Activated naive CD4-positive, alpha-beta T cell treated with Interleukin-2 at 50 U/mL for 16 hours (primary cell): Measurements from ENCODE around the gene GDPGP1.
A peak's percentile ranks its signal among the peaks of the same experiment; 100 is the strongest.
"Not testable (repeated sequence)": the region's sequence is repeated elsewhere in the genome, so short reads cannot be mapped to it uniquely, and the experiment has no call there.

Experiments used
- DNase-seq: peaks from one replicate; pipeline ENCODE4 v3.0.0-alpha.2; 2020

Gene GDPGP1, protein sequence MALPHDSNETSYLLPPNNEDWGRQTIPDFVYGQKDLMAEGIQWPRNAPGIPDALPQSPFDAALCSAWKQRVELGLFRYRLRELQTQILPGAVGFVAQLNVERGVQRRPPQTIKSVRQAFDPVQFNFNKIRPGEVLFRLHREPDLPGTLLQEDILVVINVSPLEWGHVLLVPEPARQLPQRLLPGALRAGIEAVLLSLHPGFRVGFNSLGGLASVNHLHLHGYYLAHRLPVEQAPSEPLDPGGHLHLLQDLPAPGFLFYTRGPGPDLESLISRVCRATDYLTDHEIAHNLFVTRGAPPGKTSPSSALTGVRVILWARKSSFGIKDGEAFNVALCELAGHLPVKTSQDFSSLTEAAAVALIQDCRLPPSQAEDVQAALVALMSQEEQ

DNA sequence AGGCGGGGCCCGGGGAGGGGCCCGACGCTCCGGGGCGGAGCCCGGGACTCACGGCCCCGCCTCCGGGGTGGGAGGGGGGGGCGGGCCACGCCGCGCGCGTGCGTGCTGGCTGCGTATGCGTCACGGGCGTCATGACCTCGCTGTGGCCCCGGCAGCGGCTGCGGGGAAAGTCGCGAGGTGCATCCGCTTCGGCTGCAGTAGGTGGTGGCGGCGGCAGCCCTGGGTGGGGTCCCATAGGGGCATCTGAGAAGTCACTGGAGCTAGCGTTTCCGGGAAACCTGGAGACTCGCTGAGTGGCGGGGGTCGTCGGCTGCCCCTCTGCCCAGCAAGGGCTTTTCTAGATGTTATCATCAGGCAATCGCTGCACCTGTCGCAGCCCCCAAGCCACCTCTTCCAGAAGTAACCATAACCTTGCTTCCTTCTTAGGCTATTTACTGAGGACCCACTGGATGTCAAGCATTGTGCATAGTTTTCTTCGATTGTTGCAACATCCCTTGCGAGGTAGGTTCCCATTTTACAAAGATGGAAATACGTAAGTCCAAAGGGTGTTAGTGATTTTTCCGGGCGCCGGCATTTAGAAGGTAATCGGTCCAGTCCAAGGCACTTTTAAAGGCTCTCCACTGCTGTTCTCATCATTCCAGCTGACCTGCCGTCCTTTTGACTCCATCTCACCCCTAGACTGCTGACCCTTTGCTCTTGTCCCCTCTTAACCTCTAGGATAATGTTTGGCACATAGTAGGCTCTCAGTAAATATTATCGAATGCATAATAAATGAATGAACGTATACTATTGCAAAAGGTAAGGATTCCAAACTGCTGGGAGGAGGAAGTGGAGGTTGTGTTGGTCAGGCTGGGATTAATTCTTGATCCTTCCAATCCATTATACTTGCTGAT lies at the start of gene GDPGP1:
Gene GDPGP1, plus strand, starts transcription at position 114 of the 893 bp plus-strand sequence. CDS start 6,700 bp downstream, outside the sequence.
- DNase-seq: no peak

DNA sequence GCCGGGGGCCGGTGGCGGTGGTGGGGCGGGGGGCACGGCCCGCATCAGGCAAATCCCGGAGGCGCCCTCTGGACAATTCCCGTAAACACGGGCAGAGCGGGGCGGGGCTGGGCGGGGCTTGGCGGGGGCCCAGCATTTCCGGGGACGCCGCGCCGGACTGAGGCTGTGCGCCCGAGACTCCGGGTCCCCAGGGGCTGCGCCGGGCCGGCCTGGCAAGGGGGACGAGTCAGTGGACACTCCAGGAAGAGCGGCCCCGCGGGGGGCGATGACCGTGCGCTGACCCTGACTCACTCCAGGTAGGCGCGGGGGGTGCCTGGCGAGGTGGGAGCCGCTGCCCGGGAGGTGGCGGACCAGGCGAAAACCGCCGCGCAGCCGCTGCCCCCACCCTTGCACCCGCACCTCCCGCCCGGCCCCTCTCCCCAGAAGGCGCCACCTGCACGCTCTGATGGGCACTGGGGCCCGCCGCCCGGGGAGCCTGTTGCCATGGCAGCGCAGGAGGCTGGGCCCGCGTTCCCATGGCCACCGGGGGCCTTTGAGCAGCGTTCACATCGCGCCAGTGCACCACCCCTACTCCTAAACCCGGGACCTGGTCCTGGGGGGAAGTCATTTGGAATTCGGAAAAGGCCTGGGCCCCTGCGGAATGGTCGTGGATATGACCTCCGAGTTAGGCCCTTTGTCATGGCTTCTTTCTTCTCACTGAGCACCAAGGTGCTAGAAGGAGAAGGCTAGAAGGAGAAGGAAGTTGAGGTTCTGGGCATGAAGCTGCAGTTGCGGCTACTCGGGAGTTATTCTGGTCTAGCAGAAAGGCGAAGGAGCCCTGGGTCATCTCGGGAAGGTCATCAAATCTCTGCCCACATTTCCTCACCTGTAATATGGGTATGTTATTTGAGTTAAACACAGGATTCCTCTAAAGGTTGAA lies 49.0 kb upstream of the GDPGP1 start:
- DNase-seq: peak; percentile 55

DNA sequence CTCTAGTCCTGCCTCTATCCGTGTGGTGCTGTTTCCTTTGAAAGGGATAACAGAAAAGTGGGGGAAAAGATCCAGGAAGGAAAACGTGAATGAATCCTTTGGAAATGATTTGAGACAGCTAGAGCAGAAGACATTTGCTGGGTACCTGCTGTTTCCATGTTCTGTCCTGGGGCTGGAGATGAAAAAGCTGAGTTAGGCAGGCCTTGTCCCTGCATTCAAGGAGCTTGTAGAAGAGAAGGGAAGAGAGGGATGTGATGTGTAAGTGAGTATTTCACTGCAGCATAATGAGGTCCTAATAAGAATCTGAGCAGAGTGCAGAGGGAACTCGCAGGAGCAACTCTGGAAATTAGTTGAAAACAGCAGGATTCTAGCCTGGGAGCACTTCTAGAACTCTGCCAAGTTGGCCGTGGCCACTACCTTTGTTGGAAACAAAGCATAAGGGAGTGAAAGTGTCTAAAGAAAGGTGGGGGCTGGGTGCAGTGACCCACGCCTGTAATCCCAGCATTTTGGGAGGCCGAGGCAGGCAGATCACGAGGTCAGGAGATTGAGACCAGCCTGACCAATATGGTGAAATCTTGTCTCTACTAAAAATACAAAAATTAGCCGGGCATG lies 46.6 kb upstream of the GDPGP1 start:
- no peak for DNase-seq

DNA sequence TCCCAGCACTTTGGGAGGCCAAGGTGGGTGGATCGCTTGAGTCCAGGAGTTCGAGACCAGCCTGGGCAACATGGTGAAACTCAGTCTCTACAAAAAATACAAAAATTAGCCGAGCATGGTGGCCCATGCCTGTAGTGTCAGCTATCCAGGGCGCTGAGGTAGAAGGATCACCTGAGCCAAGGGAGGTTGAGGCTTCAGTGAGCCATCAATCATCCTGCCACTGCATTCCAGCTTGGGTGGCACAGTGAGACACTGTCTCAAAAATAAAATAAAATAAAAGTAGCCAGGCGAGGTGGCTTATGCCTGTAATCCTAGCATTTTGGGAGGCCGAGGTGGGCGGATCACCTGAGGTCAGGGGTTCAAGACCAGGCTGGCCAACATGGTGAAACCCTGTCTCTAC lies 45.9 kb upstream of the GDPGP1 start:
- DNase-seq: not testable (repeated sequence)

DNA sequence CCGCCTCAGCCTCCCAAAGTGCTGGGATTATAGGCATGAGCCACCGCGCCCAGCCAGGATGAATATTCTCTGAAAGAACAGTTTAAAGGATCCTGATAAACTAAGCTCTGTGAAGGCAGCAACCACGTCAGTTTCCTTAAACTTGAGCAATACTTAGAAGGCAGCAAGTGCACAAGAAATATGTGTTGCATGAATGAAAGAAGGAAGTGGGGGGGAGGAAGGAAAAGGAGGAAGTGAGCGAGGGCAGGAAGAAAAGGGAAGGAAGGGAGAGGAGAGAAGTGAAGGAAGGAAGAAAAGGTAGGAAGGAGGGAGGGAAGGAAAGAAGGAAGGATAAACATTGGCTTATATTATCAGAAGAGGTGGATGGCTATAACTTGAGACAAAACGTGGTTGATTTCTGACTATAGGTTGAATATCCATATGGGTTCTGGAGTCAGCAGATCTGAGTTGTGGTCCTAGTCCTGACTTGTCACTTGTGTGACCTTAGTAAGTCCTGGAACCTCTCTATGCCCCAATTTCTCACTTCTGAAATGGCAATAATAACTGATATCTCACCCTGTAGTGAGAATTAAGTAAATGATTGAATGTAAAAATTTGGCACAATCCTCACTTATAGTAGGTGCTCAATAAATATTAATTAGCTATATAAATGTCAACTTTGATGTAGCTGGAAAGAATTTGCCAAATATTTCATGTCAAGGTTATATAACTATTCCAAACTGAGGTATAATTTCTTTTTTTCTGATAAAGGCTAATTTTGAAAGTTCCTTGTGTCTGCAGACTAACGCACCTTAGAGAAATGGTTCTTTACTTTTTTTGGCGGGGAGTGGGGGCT lies 44.9 kb upstream of the GDPGP1 start:
- no peak for DNase-seq

DNA sequence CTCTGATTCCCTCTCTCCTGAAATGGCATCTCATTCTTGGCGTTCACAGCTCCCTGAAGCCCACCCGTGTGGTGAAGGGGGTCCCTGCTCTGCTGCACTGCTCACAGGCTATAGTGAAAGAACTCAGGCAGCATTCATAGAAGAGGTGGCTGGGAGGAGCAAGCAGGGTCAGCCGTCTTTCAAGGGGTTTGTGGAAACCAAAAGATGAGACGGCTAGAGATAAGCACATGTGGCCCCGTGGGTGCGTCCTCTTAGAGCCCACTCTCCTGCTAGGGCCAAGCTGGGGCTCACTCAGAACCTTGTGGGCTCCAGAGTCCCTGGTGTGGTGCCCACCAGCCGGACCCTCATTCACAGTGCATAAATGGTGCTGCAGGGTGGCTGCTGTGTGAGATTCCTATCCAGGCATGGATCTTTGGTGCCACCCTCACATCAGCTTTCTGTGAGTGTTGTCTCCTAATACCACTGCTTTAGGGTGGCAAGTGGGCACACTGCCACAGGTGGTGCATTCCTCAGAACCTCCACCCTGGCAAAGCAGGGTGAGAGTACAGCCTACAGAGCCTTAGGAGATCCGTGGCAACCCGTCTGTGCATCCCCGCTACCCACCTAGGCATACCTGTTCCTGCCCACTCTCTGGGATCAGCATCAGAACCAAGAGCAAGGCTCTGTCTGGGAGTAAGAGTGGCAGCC lies 44.1 kb upstream of the GDPGP1 start:
- no peak for DNase-seq

DNA sequence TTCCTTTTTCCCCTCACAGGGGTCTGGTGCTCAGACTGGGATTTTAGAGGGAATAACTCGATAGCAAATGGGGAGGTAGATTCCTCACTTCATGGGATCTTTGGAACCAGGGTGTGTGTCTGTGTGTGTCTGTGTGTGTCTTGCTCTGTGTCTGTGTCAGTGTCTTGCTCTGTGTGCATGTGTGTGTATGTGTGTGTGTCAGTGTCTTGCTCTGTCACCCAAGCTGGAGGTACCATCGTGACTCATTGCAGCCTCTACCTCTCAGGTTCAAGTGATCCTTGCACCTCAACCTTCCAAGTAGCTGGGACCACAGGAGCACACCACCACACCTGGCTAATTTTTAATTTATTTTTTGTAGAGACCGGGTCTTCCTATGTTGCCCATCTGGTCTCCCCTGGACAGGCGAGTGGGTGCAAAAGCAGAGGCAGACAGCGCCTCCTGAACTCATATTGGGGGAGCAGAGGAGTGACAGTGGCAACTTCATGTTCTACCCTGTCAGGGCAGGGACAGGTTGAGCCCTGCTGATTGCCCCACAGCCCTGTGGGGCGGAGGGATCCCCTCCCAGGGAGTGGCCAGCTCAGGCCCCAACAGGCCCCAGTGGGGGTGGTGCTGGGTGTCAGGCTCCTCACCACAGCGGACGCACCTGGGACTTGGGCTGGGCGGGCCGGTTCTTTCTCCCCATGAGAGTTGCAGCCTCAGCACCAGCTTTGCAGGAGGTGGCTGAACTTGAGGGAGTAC lies 43.2 kb upstream of the GDPGP1 start:
- no peak for DNase-seq

DNA sequence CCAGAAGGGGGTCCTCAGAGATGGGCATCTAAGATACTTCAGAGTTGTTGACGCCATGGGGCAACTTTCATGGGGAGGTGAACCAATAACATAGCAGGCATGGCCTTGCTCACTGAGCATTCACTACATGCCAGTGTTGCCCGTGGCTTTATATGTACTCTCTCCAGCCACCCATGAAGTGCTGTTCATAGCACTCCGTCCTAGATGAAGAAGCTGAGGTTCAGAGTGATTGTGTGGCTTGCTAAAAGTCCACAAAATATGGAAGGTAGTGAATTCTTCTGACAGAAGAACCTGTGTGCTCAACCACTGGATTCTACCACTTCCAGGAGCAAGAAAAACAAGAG lies 42.7 kb upstream of the GDPGP1 start:
- no peak for DNase-seq

DNA sequence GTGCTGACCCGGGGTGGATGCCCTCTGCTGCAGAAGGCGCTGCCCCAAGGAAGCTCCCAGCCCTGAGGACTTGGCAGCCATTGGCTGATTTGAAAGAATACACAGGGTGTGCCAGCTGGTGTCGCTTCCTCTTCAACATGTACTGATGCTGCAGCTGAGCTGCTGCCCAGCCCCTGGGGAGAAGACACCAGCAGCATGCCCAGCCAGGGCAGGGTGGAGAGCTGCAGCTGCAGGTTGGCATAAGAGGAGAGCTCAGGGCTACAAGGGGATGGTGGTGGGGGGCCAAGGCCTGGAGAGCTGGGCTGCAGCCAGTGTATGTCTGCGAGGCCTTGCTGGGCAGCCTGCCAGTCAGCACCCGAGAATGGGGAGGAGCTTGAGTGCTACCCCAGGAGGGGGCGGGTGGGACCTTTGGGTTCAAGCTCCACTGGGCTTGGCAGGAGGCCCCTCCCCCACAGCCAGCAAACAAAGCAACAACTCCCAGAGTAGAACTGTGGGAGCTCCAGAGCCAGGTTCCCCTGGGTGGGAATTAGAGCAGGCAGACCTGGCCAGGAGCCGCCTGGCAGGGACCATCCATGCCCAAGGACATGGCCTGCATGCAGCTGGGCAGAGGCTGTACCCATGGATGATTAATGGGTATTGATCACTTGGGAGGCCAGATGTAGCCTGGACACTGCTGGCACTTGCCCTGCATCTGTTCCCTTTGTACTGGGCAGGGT lies 42.1 kb upstream of the GDPGP1 start:
- peak; percentile 23 for DNase-seq

DNA sequence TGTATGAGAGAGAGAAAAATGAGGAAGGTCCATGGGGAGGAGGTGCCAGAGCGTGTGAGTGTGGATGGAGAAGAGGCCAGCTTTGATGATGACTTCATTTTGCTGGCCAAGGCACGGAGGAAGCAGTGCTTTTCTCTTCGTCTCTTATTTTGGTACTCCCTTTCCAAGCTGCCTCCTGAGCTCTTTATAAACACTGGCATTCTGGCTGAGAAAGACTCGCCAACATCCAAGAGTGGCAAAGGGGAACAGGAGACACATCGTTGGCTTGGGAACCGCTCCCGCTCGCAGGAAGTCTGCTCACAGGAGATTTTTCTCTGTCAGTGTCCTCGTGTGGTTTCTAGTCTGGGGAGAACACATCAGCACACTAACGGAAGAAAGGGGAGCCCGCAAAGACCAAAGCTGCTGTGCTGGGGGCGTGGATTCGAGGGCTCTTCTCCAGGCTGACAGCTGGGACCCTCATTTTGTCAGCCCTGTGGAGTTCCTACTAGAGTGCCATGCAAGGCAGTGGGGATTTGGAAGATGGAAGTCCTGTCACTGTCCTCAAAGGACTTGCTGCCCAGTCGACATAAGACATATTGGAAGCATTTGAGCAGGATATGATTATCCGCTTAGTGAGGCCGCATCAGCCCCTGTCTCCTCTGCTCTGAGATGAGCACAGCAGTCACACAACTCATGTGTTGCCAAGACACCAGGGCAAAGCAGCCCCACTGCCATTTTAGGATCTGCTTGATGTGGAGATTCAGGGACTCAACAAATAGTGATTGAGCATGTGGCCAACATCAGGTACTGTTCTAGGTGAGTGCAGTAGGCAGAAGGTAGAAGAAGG lies 40.8 kb upstream of the GDPGP1 start:
- no peak for DNase-seq

DNA sequence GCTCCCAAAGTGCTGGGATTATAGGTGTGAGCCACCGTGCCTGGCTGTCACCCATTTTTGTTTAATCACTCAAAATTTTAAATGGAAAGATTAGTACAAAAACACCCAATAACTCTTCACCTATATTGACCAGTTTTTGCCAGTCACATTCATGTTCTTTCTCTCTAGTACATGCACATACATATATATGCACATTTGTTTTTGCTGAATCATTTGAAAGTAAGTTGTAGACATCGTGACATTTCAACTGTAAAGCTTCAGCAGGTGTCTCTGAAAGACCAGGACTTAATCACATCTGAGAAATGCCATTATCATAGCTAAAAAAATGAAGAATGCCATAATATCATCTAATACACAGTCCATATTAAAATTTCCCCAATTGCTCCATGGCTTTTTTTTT lies 39.4 kb upstream of the GDPGP1 start:
- DNase-seq: no peak

DNA sequence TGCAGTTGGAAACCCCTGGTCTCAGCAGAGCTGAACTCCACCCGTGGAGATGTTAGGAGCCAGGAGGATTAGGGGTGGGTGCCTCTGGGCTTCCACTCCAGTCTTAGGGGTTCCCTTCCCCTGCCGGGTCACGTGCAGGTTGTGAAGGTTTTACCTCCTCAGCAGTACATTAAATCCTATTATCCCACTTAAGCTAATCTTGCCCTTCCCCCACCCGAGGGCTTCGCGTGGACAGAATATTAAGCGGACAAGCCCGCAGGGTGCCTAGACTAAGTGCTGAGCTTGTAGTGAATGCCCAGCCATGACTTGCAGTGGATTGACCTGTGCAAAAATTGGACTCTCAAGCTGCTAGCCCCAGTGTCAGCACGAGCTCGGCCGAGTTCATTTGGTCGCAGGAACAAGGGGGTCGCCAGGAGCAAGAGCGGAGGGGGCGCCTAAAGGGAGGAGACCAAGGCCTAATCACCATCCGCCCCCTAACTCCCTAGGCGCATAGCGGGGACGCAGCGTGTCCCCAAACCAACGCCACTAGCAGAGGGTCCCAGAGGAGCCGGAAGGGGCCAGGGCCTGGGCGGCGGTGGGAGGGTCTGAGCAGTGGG lies 33.4 kb upstream of the GDPGP1 start:
- no peak for DNase-seq

DNA sequence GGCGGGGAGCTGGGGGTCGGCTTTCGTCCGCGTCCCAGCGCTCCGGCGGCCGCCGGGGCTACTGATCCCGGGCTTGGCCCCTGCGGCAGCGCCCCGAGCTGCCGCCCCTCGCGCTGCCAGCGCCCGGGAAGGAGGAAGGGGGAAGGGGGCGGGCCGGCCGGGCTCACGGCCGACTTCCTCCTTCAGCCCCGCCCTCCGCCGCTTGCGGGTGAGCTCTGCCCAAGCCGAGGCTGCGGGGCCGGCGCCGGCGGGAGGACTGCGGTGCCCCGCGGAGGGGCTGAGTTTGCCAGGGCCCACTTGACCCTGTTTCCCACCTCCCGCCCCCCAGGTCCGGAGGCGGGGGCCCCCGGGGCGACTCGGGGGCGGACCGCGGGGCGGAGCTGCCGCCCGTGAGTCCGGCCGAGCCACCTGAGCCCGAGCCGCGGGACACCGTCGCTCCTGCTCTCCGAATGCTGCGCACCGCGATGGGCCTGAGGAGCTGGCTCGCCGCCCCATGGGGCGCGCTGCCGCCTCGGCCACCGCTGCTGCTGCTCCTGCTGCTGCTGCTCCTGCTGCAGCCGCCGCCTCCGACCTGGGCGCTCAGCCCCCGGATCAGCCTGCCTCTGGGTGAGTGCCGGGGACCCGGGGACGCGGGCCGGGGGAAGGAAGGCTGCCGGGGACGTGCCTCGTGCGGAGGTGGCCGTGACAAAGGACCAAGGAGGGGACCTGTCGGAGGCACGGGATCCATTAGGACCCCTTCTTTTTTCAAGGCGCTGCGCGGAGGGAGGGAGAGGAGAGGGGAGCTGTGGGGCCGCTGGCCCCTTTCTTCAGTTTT lies 32.7 kb upstream of the GDPGP1 start, which contains the start of gene SEMA4B:
Gene SEMA4B, plus strand, starts transcription at position 201 of the 814 bp plus-strand sequence. Its CDS starts 249 bp downstream, at position 450.
- peak; percentile 71 for DNase-seq

DNA sequence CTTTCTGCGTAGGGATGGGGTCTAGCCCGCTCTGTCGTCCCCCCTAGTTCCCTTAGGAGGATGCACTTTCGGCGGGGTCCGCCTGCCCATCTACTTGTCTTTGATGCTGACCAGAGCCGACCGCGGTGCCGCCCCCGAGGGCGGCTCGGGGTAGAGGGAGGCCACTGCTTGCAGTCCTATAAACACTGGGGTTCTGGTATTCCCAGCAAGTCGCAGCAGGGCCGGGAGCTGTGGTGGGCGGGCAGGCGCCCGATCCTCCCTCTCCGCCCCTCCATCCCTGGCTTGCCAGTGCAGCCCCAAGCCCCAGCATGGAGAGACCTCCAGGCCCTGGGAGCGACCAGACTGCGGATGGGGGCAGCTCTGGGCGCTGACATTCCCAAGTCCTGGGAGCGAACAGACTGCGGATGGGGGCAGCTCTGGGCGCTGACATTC lies 32.0 kb upstream of the GDPGP1 start:
- DNase-seq: no peak

DNA sequence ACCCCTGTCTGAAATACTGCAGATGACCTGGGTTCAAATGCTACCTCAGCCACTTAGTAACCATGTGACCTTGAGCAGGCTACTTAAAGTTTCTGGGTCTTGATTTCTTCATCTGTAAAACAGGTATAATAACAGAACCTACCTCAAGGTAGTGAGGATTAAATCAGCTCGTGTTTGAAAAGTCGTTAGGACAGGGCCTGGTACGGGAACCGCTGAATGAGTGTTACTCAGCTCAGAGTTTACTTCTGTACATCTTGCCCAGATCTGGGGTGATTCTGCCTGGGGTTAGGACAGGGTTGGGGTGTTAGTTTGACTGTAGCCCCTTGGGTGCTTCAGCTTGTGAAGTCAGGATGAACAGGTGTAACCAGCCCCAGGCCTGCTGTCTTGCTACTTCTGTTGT lies 31.1 kb upstream of the GDPGP1 start:
- no peak for DNase-seq

DNA sequence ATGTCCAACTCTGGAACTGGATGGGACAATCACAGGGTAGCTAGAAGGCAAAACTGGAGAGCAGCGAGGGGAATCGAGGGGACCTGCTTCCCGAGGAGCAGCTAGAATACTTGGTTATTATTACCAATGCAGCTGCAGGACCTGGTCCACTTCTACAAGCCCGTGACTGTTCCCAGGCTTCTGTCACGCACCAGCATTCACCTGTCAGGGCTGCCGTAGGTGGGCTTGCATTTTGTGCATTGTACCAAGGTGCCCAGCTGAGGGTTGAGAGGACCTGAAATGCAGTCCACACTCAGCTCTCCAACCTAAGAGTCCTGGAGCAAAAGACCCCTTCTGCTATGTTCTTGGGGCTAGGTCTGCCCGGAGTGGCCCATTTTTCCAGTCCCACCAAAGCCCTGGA lies 30.5 kb upstream of the GDPGP1 start:
- no peak for DNase-seq

DNA sequence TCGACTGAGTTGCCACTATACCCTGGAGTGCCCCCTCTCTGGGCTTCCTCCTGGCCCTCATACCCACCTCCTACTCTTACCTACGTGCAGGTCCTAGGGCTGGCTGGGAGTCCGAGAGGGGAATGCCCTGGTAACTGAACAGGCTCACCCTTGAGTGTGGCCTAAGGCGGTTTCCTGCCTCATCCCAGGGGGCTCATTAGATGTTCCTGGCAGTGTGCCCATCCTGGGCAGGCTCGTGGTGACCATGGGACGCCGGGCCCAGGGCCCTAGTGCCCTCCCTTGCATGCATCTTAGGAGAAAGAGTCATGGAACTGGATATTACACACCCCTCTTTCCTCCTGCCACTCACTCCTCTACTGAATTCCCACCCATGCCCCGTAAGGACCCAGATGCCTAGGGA lies 30.1 kb upstream of the GDPGP1 start:
- DNase-seq: no peak
